T-helper 1 cell treated with Interleukin-12 subunit alpha and Interleukin-12 subunit beta and Interleukin-4 antibody, amounts not matched to agents 30 μg/mL and 1 μg/mL, for 36 hours (primary cell): ENCODE data around the gene HYAL1.

Source experiments
- H3K27ac Mint-ChIP-seq: one replicate; pipeline ENCODE4 v1.8.0; 2021; ENCODE audit warnings: mild to moderate bottlenecking, mixed read lengths
- H3K27me3 Mint-ChIP-seq: one replicate; pipeline ENCODE4 v1.8.0; 2021; ENCODE audit warnings: low read depth, mixed read lengths
- H3K36me3 Mint-ChIP-seq: one replicate; pipeline ENCODE4 v1.8.0; 2021; ENCODE audit warnings: low read depth, mixed read lengths
- H3K4me1 Mint-ChIP-seq: one replicate; pipeline ENCODE4 v1.8.0; 2021; ENCODE audit warnings: low read depth, mixed read lengths
- H3K4me3 Mint-ChIP-seq: one replicate; pipeline ENCODE4 v1.8.0; 2021; ENCODE audit warnings: mild to moderate bottlenecking, moderate library complexity, mixed read lengths
- H3K9me3 Mint-ChIP-seq: one replicate; pipeline ENCODE4 v1.8.0; 2021; ENCODE audit warnings: mixed read lengths

The HYAL1 gene

DNA sequence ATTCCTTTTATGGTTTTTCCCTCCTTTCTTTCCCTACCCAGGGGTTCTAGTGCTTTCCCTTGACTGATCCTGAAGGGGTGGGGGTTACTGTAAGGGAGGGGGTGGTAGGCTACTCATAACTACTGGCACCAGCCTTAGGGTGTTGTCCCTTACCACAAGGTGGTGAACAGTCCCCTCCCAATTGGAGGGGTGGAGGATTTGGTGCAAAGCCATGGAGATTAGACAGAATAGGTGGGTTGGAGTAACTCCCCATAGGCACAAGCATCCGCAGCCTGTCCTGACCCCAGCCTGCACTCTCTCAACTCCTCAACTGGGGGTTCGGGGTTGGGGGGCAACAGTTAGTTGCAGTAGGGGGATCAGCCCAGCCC is 21.7 kb upstream of the HYAL1 start:
- Mint-ChIP-seq H3K9me3 (no peaks in the 10 kb centered on the region), H3K4me1 (peaks cover 25% of the 10 kb centered on the region), H3K27me3 (no peaks in the 10 kb centered on the region), H3K36me3 (peaks cover 11% of the 10 kb centered on the region), H3K4me3 (no peak overlapping the region), H3K27ac (no peak overlapping the region)

DNA sequence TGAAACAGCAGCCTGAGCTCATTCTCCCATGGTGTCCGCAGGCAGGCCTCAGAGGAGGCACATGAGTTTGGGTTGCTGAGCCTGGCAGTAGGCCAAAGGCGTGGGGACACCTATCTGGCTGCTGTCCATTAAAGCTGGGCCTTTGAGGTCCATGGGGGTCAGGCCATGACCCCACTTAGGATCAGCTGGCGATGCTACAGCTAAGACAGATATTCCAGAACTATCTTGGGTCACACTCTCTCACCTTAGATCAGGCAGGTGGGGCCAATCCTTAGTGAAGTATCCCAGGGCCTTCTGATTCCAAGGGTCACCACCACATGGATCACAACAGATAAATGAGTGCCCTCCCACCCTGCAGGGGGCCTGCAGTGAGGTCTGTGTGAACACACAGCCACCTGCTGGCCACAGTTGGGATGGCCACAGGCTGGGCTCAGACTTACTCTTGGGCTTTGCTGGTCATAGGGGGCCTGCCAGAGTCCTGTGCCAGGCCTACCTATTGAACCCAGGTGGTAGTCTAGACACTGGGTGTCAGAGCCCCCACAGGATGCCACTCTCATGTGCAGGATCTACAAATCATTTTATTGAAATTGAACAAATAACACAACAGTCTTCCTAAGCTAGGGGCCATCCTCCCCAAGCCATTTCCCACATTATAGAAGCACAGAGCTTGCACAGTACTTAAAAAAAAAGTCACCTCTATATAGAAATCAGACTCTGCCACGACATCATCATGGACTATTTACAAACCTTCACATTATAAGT is 21.2 kb upstream of the HYAL1 start:
- Mint-ChIP-seq H3K4me3 (peak overlapping the region; percentile 19), H3K27me3 (no peaks in the 10 kb centered on the region), H3K27ac (no peak overlapping the region), H3K36me3 (peaks cover 9% of the 10 kb centered on the region), H3K9me3 (no peaks in the 10 kb centered on the region), H3K4me1 (peaks cover 26% of the 10 kb centered on the region)

DNA sequence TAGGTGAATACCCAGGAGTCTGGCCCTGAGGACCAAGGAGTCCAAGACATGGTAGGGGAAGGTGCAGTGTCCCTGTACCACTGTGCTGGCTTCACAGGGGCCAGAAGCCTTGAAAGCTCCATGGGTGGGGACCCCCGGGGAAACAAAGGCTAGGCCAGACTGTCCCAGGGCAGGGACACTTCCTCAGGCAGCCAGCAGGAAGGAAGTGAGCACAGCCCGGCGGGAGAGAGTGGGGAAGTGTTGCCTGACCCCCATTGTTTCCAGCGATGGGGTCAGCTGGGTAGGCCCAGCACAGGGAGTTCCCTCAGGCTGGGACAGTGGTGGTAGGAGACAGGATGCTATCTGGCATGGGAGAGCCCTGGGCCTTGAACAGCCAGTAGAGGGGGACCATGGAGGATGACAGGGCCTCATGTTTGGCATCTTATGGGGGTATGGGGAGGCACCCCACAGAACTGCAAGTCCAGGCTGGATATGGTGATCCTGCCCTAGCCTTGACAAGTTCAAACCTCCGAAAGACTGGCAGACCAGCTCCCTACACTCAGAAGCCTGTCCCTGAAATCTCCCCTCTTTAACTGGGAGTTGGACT is 20.3 kb upstream of the HYAL1 start:
- no peaks in the 10 kb centered on the region for H3K9me3 Mint-ChIP-seq
- H3K27ac Mint-ChIP-seq = no peak overlapping the region
- no peaks in the 10 kb centered on the region for H3K27me3 Mint-ChIP-seq
- H3K4me3 Mint-ChIP-seq = no peak overlapping the region
- peaks cover 31% of the 10 kb centered on the region for H3K4me1 Mint-ChIP-seq
- peaks cover 9% of the 10 kb centered on the region for H3K36me3 Mint-ChIP-seq

DNA sequence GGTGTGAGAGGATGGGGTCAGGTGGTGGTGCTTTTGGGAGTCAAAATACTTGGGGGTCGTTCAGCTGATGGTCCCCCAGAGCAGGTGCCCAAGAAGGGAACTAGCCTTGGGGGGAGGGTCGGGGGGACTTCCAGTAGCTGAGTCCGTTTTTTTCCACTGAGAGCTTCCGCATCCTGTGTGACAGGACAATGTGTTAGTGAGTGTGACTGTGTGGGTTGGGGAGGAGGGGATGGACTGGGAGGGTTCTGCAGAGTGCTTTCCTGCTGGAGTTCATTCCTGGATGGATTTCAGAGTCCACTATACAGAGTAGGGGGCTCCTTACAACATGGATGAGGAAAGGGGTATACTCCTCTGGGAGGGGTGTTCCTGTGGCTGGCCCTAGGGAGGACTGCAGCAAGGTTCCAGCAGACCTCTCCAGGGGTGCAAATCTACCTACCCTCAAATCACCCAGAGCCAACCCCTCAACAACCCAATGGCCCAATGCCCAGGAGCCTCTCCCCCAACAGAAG is 19.8 kb upstream of the HYAL1 start:
- Mint-ChIP-seq H3K36me3 (peaks cover 3% of the 10 kb centered on the region), H3K27me3 (no peaks in the 10 kb centered on the region), H3K4me3 (no peak overlapping the region), H3K27ac (no peak overlapping the region), H3K4me1 (peaks cover 28% of the 10 kb centered on the region), H3K9me3 (no peaks in the 10 kb centered on the region)

DNA sequence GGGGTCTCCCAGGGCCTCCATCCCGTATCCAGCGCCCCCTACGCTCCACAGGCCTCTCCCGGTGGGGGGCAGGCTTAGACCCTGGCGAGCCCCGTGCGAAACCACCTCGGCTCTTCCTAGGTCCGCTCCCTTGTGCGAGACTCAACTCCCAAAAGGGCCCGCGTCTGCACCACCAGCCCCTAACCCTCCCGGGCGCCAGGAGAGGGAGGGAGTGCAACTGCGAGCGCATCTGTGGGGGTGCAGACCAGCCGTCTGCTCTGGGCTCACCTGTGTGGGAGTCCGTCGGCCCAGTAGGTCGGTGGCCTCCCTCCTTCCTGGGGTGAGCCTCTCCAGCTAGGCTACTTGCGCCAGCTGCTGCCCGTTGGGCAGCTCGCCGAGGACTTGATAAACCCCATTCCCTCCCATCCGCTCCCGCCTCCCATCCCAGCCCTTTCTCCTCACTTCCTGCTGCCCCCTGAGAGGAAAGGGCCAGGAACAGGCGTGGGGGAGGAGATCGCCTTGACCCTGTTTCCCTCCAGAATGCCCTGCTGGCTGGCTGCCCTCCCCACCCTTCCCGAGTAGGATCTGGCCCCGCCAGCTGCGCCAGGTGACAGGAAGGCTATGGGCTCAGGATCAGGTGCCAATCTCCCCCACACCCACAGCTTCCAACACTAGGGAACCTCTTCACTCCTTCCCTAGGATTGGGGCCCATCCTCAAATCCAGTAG is 19.2 kb upstream of the HYAL1 start, which contains the start of gene HYAL2:
Gene HYAL2 (minus strand): TSS at position 360 of the 706 bp plus-strand sequence. CDS start 2,256 bp downstream, outside the sequence.
- H3K27me3 Mint-ChIP-seq = no peaks in the 10 kb centered on the region
- peaks cover 2% of the 10 kb centered on the region for H3K36me3 Mint-ChIP-seq
- no peaks in the 10 kb centered on the region for H3K9me3 Mint-ChIP-seq
- peak within 1 kb of the TSS; percentile 86 for H3K27ac Mint-ChIP-seq
- peaks cover 26% of the 10 kb centered on the region for H3K4me1 Mint-ChIP-seq
- peak within 1 kb of the TSS; percentile 76 for H3K4me3 Mint-ChIP-seq

DNA sequence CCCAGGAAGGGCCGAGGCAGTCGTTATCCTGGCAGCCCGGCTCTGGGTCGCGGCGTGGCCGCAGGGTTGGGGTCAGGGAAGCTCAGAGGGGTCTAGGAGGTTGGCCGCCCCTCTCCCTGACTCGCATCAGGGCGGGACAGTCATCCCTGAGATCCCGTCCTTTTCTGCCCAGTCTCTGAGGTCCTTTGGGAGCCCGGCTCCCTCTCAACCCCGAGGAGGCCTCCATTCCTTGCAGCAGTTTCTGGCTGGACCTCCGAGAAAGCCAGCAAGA is 18.7 kb upstream of the HYAL1 start:
- H3K4me3 Mint-ChIP-seq = no peak overlapping the region
- H3K9me3 Mint-ChIP-seq = no peaks in the 10 kb centered on the region
- H3K27ac Mint-ChIP-seq = no peak overlapping the region
- H3K4me1 Mint-ChIP-seq = peaks cover 28% of the 10 kb centered on the region
- H3K36me3 Mint-ChIP-seq = peaks cover 2% of the 10 kb centered on the region
- H3K27me3 Mint-ChIP-seq = no peaks in the 10 kb centered on the region

DNA sequence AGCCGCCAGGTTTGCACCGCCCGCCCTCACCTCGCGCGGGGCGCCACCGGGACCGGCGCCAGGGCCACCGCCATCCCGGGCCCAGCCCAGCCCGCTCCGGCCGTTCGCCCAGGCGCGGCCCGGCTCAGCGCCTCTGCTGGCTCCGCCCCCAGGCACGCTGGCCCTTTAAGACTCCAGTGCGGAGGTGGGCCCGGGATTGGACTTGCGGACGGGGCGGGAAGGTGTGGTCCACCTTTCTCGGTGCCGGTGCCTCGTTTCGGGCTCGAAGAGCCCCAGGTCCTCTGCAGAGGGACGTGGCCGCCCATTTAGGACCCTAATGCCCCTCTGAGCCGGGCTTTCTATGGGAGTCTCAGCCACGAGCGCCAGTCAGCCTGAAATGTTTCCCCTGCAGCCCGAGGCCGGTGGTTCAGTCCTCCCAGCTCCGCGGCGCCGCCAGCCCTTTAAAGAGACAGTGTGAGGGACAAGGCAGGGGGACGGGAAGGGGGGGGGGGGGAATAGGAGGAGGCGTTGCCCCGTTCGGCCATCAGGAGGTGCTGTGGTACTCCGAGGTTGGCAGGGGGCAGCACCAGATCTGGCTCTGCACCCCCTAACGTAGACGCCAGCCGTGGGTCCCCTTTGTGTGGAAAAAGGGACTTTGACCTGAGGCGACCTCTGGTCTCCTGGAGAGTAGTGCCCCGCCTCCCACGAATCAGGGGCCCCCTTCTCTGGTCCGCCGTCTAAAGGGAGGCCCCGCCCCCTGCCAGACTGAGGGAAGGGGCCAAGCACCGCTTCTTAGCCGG is 18.2 kb upstream of the HYAL1 start:
- Mint-ChIP-seq H3K27me3 (no peaks in the 10 kb centered on the region), H3K36me3 (peaks cover 4% of the 10 kb centered on the region), H3K4me3 (peak overlapping the region; percentile 76), H3K27ac (peak overlapping the region; percentile 86), H3K9me3 (no peaks in the 10 kb centered on the region), H3K4me1 (peaks cover 29% of the 10 kb centered on the region)

DNA sequence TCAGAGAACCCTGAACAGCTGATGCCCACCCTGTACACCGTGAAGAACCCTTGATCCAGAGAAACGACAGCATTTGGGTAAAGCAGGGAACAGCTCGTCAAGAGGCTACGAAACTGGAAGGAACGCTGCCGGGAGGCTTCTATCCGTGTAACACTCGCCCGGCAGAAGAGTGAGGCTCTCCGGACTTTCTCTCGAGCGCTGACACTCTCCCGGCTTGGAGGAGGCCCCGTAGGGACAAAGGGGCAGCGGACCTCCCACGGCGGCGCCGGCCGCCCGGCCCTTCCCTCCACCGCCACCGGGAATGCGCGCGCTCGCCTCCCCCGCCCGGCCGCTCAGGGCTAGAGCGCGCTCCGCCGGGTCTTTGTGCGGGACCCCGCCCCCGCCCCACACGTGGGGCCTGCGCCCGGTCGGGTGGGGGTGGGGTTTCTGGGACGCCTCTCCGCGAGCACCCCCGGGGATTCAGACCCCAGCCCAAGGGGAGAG is 17.5 kb upstream of the HYAL1 start:
- Mint-ChIP-seq H3K4me1 (peaks cover 33% of the 10 kb centered on the region), H3K36me3 (peaks cover 7% of the 10 kb centered on the region), H3K9me3 (no peaks in the 10 kb centered on the region), H3K27ac (peak overlapping the region; percentile 81), H3K27me3 (no peaks in the 10 kb centered on the region), H3K4me3 (peak overlapping the region; percentile 90)

DNA sequence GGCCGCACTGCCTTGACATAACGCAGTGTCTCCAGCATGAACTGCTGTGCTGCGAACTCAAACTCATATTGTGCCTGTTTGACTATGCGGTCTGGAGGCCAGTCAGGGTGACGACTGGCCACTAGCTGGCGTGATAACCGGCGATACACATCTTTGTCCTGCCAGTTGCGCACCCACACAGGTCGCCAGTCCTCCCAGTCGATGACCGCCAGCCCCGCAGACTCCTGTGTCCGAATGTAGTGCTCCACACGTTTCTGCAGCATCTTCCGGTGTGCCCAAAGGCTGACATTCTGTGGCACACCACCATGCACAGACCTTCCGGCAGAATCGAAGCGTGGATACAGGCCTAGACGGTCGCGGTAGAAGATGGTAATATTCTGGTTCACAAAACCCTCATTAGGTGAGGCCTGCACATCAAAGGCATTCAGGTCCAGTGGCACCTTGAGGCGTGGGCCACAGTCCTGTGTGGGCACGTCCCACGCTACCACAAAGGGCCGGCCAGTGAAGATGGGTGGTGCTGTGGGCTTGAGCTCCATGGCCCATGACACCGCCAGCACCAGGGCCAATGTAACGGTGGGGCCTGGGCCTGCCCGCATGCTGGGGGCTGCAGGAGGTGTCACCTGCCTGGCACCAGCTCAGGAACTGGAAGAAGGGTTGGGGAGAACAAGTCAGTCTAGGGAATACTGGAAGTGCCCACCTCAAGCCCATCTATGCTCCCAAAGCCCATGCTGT is 16.7 kb upstream of the HYAL1 start:
- peak overlapping the region; percentile 90 for H3K4me3 Mint-ChIP-seq
- H3K36me3 Mint-ChIP-seq = peaks cover 7% of the 10 kb centered on the region
- H3K27ac Mint-ChIP-seq = no peak overlapping the region

DNA sequence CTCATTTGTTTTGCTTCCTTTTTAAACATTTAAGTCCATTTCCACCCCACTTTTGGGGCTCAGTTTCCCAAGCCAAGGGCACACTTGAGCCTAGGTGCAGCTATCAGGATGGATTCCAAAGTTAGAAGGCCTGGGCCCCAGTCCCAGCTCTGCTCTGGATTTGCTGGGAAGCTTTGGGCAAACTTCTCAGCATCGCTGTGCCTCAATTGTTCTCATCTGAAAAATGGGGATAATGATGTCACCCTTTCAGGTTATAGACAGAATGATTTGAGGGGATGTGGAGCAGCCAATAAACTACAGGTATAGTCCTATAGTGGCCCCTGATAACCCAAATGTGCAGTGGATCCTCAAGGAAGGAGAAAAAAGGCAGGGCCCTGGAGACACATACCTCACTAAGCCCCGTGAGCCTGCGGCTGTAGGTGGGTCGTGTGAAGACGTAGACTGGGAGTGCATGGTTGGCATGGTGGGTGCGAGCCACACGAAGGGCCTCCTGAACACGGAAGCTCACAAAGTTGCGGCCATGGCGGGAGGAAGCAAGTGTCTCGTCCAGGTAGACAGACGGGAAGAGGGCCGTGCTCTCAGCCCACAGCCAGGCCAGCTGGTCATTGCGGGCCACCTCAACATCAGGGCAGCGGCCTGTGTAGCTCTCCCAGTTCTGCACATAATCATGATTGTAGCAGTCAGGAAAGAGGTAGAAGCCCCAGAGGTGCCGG is 16.0 kb upstream of the HYAL1 start:
- peaks cover 32% of the 10 kb centered on the region for H3K4me1 Mint-ChIP-seq
- peaks cover 5% of the 10 kb centered on the region for H3K36me3 Mint-ChIP-seq
- no peak overlapping the region for H3K4me3 Mint-ChIP-seq

More for the DNA sequence above, 16.7 kb upstream of the HYAL1 start:
- Mint-ChIP-seq H3K27me3 (no peaks in the 10 kb centered on the region), H3K9me3 (no peaks in the 10 kb centered on the region), H3K4me1 (peaks cover 36% of the 10 kb centered on the region)

DNA sequence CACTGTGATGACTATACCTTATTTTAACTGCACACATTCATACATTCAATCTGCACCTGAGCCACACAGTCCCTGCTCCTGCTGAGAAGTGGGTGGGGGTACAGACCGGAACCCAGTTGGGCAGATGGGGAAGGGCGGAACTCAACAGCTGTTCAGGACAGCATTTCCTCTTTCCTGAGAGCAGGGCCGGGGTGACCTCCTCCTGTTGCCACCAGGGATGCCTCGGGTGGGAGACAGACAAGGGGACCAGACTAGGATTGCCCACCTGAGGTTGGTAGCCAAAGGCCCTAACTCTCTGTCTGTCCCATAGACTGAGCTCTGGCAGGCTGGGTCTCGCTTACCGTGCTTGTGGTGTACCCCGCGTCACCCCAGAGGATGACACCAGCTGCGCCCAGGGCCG is 15.2 kb upstream of the HYAL1 start:
- Mint-ChIP-seq H3K4me1 (peaks cover 32% of the 10 kb centered on the region), H3K36me3 (peaks cover 7% of the 10 kb centered on the region), H3K27me3 (no peaks in the 10 kb centered on the region), H3K9me3 (no peaks in the 10 kb centered on the region), H3K4me3 (peak overlapping the region; percentile 31), H3K27ac (no peak overlapping the region)

More for the DNA sequence above, 16.0 kb upstream of the HYAL1 start:
- Mint-ChIP-seq H3K9me3 (no peaks in the 10 kb centered on the region), H3K27me3 (no peaks in the 10 kb centered on the region), H3K27ac (no peak overlapping the region)

DNA sequence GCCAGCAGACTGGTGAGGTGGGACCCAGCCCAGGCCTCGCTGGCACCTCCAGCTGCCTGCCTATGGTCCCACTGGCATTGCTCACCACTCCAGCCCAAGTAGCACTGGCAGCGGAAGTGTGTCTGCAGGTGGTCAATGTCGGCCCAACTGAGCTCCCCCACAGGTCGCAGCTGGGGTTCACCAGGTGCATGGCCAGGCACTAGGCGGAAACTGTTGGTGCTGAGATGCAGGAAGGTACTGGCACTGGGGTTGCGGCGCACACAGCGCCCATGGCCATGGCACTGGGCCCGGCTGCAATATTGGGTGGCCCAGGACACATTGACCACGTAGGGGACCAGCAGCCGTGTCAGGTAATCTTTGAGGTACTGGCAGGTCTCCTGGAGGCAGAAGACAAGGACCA is 14.8 kb upstream of the HYAL1 start:
- peaks cover 7% of the 10 kb centered on the region for H3K36me3 Mint-ChIP-seq
- H3K4me1 Mint-ChIP-seq = peaks cover 31% of the 10 kb centered on the region
- no peaks in the 10 kb centered on the region for H3K9me3 Mint-ChIP-seq
- H3K4me3 Mint-ChIP-seq = no peak overlapping the region
- no peak overlapping the region for H3K27ac Mint-ChIP-seq
- no peaks in the 10 kb centered on the region for H3K27me3 Mint-ChIP-seq

DNA sequence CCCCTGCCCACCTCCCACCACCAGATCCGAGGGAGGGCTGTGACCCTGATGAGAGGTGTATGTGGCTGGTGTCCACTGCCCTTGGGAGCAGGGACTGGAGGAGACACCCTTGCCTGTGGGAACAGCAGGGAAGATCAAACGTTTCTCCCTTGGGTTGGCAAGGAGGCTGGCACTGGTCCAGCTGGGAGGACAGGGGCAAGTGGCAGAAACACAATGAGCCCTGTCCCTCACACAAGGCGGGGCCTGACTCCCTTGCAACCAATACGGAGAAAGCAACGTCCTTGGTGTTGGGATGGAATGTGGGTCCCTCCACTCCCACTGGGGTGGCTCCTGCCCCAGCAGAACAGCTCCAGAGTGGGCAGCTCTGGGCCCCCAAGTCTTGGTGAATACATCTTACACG is 13.9 kb upstream of the HYAL1 start:
- no peak overlapping the region for H3K27ac Mint-ChIP-seq
- H3K36me3 Mint-ChIP-seq = peaks cover 7% of the 10 kb centered on the region
- no peaks in the 10 kb centered on the region for H3K9me3 Mint-ChIP-seq
- no peaks in the 10 kb centered on the region for H3K27me3 Mint-ChIP-seq
- peaks cover 31% of the 10 kb centered on the region for H3K4me1 Mint-ChIP-seq
- H3K4me3 Mint-ChIP-seq = no peak overlapping the region
